ENCODE measurements around the gene NCK1.
"Not testable (repeated sequence)": the region's sequence is repeated elsewhere in the genome, so short reads cannot be mapped to it uniquely, and the experiment has no call there.

Gene NCK1

GRCh38 chr3:136949708-136950107, 87.7 kb downstream of the NCK1 start:
- DNase-seq, result no peak

- no peak for DNase-seq
These were observed 88.6 kb downstream of the NCK1 start for GRCh38 chr3:136950623-136951022.

- DNase-seq, result no peak
These were observed 90.3 kb downstream of the NCK1 start for GRCh38 chr3:136952292-136952691.

GRCh38 chr3:136954251-136954650, 92.2 kb downstream of the NCK1 start:
- DNase-seq, result no peak

GRCh38 chr3:136954980-136955780, 93.2 kb downstream of the NCK1 start:
- no peak for DNase-seq

GRCh38 chr3:136955813-136956212, 93.8 kb downstream of the NCK1 start:
- DNase-seq, result no peak

- no peak for DNase-seq
These were observed 95.0 kb downstream of the NCK1 start for GRCh38 chr3:136956971-136957370.

GRCh38 chr3:136957751-136958288, 95.8 kb downstream of the NCK1 start, which contains the start of gene IL20RB:
Gene IL20RB, plus strand, starts transcription at chr3:136957983. Its CDS starts 131 bp downstream, at chr3:136958114.
- no peak for DNase-seq

- DNase-seq, result no peak
These were observed 96.9 kb downstream of the NCK1 start for GRCh38 chr3:136958939-136959338.

GRCh38 chr3:136959599-136959998, 97.6 kb downstream of the NCK1 start:
- no peak for DNase-seq

- DNase-seq, result no peak
These were observed 99.1 kb downstream of the NCK1 start for GRCh38 chr3:136960838-136961836.

- DNase-seq, result no peak
These were observed 100.9 kb downstream of the NCK1 start for GRCh38 chr3:136962927-136963326.

GRCh38 chr3:136969539-136969938, 107.5 kb downstream of the NCK1 start:
- DNase-seq, result not testable (repeated sequence)

GRCh38 chr3:136973352-136973751, 111.3 kb downstream of the NCK1 start:
- no peak for DNase-seq

GRCh38 chr3:136974670-136975069, 112.7 kb downstream of the NCK1 start:
- no peak for DNase-seq

- no peak for DNase-seq
These were observed 117.2 kb downstream of the NCK1 start for GRCh38 chr3:136979204-136979603.

- DNase-seq, result no peak
These were observed 117.7 kb downstream of the NCK1 start for GRCh38 chr3:136979684-136980083.

- DNase-seq, result no peak
These were observed 120.0 kb downstream of the NCK1 start for GRCh38 chr3:136982033-136982432.

- DNase-seq, result no peak
These were observed 120.6 kb downstream of the NCK1 start for GRCh38 chr3:136982520-136983138.

GRCh38 chr3:136984837-136985236, 122.8 kb downstream of the NCK1 start:
- DNase-seq, result no peak

- DNase-seq, result not testable (repeated sequence)
These were observed 125.5 kb downstream of the NCK1 start for GRCh38 chr3:136987398-136987980.

GRCh38 chr3:136988651-136989050, 126.6 kb downstream of the NCK1 start:
- DNase-seq, result no peak

All from activated naive CD4-positive, alpha-beta T cell treated with anti-CD3 and anti-CD28 coated beads, Interleukin-2, amount 50 U/mL, for 16 hours (primary cell).